ENCODE results near the gene HYI.
"Not testable (repeated sequence)": the region's sequence is repeated elsewhere in the genome, so short reads cannot be mapped to it uniquely, and the experiment has no call there.

HYI gene

GRCh38 chr1:43479414-43479813, 25.7 kb upstream of the HYI start:
- no peak for DNase-seq
- Histone ChIP-seq H3K27me3 (no peaks in the 10 kb centered on the region), H3K36me3 (no peaks in the 10 kb centered on the region), H3K4me3 (ENCODE audit: low read depth, low read length) (no peak overlapping the region), H3K9me3 (no peaks in the 10 kb centered on the region), H3K4me1 (no peaks in the 10 kb centered on the region)
- no peak for TF ChIP-seq CTCF (IDR thresholded peaks at IDR 0.05; ENCODE audit: low read depth, low read length)

GRCh38 chr1:43477716-43478115, 24.0 kb upstream of the HYI start:
- no peaks in the 10 kb centered on the region for H3K36me3 ChIP-seq
- no peaks in the 10 kb centered on the region for H3K4me1 ChIP-seq
- H3K9me3 ChIP-seq = no peaks in the 10 kb centered on the region
- TF ChIP-seq CTCF (IDR thresholded peaks at IDR 0.05; ENCODE audit: low read depth, low read length) = no peak
- H3K27me3 ChIP-seq = no peaks in the 10 kb centered on the region
- H3K4me3 ChIP-seq (ENCODE audit: low read depth, low read length) = no peak overlapping the region
- DNase-seq = no peak

GRCh38 chr1:43475611-43476401, 22.1 kb upstream of the HYI start:
- H3K4me1 ChIP-seq = not testable (repeated sequence)

GRCh38 chr1:43473463-43473862, 19.7 kb upstream of the HYI start:
- Histone ChIP-seq H3K4me1 (no peaks in the 10 kb centered on the region), H3K27me3 (no peaks in the 10 kb centered on the region)

More at GRCh38 chr1:43475611-43476401, 22.1 kb upstream of the HYI start:
- H3K27me3 ChIP-seq; H3K36me3 ChIP-seq; DNase-seq; H3K9me3 ChIP-seq; H3K4me3 ChIP-seq (ENCODE audit: low read depth, low read length): not testable (repeated sequence)

GRCh38 chr1:43472463-43473151, 18.9 kb upstream of the HYI start:
- DNase-seq; H3K4me3 ChIP-seq (ENCODE audit: low read depth, low read length); H3K27me3 ChIP-seq; H3K9me3 ChIP-seq; H3K4me1 ChIP-seq; H3K36me3 ChIP-seq: not testable (repeated sequence)

More at GRCh38 chr1:43473463-43473862, 19.7 kb upstream of the HYI start:
- no peak overlapping the region for H3K4me3 ChIP-seq (ENCODE audit: low read depth, low read length)
- DNase-seq = no peak
- H3K36me3 ChIP-seq = no peaks in the 10 kb centered on the region
- no peak for TF ChIP-seq CTCF (IDR thresholded peaks at IDR 0.05; ENCODE audit: low read depth, low read length)
- no peaks in the 10 kb centered on the region for H3K9me3 ChIP-seq

GRCh38 chr1:43472087-43472462, 18.3 kb upstream of the HYI start:
- TF ChIP-seq CTCF (IDR thresholded peaks at IDR 0.05; ENCODE audit: low read depth, low read length) = no peak
- H3K4me1 ChIP-seq = no peaks in the 10 kb centered on the region
- no peaks in the 10 kb centered on the region for H3K27me3 ChIP-seq
- H3K4me3 ChIP-seq (ENCODE audit: low read depth, low read length) = no peak overlapping the region
- H3K36me3 ChIP-seq = no peaks in the 10 kb centered on the region
- no peak for DNase-seq
- no peaks in the 10 kb centered on the region for H3K9me3 ChIP-seq

GRCh38 chr1:43469932-43470331, 16.2 kb upstream of the HYI start:
- H3K9me3 ChIP-seq = no peaks in the 10 kb centered on the region
- no peaks in the 10 kb centered on the region for H3K27me3 ChIP-seq
- H3K36me3 ChIP-seq = no peaks in the 10 kb centered on the region
- H3K4me3 ChIP-seq (ENCODE audit: low read depth, low read length) = no peak overlapping the region
- no peaks in the 10 kb centered on the region for H3K4me1 ChIP-seq
- no peak for DNase-seq
- no peak for TF ChIP-seq CTCF (IDR thresholded peaks at IDR 0.05; ENCODE audit: low read depth, low read length)

All from BE2C (cell line).